NCI-H1930 (cell line): Measurements from ENCODE around the gene SAMD14.
"Not testable (repeated sequence)": the region's sequence is repeated elsewhere in the genome, so short reads cannot be mapped to it uniquely, and the experiment has no call there.

Source experiments
- DNase-seq, 2 experiments: peaks; one replicate each; lab custom pipeline; 2025; lab: John Stamatoyannopoulos, UW

SAMD14 gene

DNA sequence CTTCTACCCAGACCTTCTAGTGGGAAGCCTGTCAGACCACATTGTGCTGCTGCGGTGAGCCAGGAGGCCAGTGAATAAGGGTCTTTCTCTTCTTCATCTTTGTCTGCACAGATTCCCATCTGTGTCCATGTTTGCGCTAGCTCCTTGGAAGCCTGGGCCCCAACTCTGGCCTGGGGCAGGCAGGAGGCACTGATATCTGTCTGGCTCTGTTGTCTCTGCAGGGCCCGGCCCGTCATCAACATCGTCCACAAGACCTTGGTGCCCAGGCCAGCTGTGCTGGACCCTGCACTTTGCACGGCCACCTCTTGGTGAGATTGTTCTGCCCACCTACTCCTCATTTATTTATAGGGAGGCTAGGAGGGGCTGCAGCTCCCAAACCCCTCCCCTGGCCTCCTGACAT, 55.7 kb downstream of the SAMD14 start:
- DNase-seq = no peak

- DNase-seq = no peak
Observed at GRCh38 chr17:50072925-50073324, 57.0 kb downstream of the SAMD14 start.

- no peak for DNase-seq
Observed at GRCh38 chr17:50072130-50072529, 57.8 kb downstream of the SAMD14 start.

DNA sequence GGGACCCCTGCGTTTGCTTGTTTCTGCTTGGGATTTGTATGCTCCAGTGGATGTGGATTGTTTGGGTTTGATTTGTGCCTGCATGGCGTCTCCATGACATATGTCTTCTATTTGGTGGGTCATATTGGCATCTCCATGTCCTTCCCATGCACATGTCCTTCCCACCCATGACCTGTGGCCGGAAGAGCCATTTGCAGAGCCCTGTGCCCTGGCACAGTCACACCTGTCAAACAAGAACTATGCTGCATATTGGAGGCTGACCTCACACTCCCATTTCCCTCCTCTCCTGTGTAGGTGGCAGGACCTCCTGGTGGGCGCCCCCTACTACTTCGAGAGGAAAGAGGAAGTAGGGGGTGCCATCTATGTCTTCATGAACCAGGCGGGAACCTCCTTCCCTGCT, 58.3 kb downstream of the SAMD14 start:
- DNase-seq = no peak

GRCh38 chr17:50070908-50071680, 58.9 kb downstream of the SAMD14 start:
- no peak for DNase-seq

GRCh38 chr17:50067996-50068395, 62.0 kb downstream of the SAMD14 start:
- DNase-seq = no peak

- no peak for DNase-seq
Observed at GRCh38 chr17:50066995-50067394, 63.0 kb downstream of the SAMD14 start.

GRCh38 chr17:50065056-50065455, 64.9 kb downstream of the SAMD14 start:
- DNase-seq = no peak

DNA sequence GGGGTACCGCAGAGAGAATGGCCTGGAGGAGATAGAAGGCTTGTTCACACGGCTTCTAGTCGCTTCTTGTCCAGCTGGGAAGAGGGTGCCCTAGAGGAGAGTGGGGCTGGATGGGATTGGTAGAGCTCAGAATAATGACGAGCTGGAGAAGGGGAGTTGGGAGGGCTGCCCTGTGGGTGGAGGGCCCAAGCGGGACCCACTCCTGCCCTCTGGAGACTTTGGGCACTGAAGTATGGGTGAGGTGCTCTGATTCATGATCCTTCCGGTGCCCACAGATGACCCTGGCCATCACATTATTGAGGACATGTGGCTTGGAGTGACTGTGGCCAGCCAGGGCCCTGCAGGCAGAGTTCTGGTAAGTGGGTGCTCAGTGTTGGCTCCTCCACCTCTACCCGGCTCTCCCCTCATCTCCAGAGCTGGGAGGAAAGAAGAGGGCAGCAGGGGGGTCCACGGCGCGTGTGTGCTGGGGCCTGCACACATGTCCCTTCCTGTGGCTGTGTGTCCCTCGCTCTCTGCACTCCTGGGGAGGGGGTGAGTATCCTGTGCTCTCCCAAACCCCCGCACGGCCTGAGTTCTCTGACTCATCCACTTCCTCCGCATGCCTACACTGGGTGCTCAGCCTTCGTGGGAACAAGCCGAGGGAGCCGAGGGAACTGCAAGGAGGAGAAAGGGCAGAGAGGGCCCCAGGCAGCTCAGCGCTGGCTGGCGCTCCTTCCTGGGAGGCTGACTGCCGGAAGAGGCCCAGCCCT, 65.5 kb downstream of the SAMD14 start:
- no peak for DNase-seq

GRCh38 chr17:50063561-50064252, 66.3 kb downstream of the SAMD14 start:
- no peak for DNase-seq

GRCh38 chr17:50062293-50063243, 67.4 kb downstream of the SAMD14 start:
- no peak for DNase-seq

- DNase-seq = not testable (repeated sequence)
Observed at GRCh38 chr17:50061713-50062045, 68.3 kb downstream of the SAMD14 start.

- no peak for DNase-seq
Observed at GRCh38 chr17:50060951-50061712, 68.8 kb downstream of the SAMD14 start.
